Neutrophil (primary cell): Measurements from ENCODE around the gene KCNB1.

Experiments used
- H3K27ac ChIP-seq: fragments of 200-600 bp; sonication (generic); 2 replicates; pipeline ENCODE4 v1.5.1; 2016; ENCODE audit warnings: mild to moderate bottlenecking, moderate library complexity
- H3K27me3 ChIP-seq: fragments of 200-600 bp; sonication (generic); 2 replicates; pipeline ENCODE4 v1.6.0; 2016; ENCODE audit warnings: mild to moderate bottlenecking
- H3K36me3 ChIP-seq: fragments of 200-600 bp; sonication (generic); 2 replicates; pipeline ENCODE4 v1.5.1; 2017
- H3K4me1 ChIP-seq, 2 experiments: fragments of 200-600 bp in 1 of 2; sonication (generic) in 1 of 2; 1 replicate in 1 of 2; 2 replicates in 1 of 2; pipeline versions ENCODE4 v1.5.1 to v1.6.1; 2013 to 2016; ENCODE audit warnings: low read depth in 1 of 2, low read length in 1 of 2, mild to moderate bottlenecking in 1 of 2, moderate library complexity in 1 of 2; ENCODE audit not compliant: control insufficient read depth in 1 of 2, insufficient read depth in 1 of 2
- H3K4me3 ChIP-seq, 2 experiments: fragments of 200-600 bp in 1 of 2; sonication (generic) in 1 of 2; 1 replicate in 1 of 2; 2 replicates in 1 of 2; pipeline ENCODE4 v1.5.1; 2013 to 2016; ENCODE audit warnings: low read depth in 1 of 2, low read length in 1 of 2, mild to moderate bottlenecking in 1 of 2, moderate library complexity in 1 of 2
- H3K9me3 ChIP-seq: fragments of 200-600 bp; sonication (generic); 2 replicates; pipeline ENCODE4 v1.5.1; 2016
- TF ChIP-seq, protein P1 (sequence below): fragments of 200-600 bp; sonication (generic); IDR thresholded peaks from 2 replicates; pipeline ENCODE4 v1.5.1; 2016; ENCODE audit warnings: antibody characterized with exemption

The KCNB1 gene

DNA sequence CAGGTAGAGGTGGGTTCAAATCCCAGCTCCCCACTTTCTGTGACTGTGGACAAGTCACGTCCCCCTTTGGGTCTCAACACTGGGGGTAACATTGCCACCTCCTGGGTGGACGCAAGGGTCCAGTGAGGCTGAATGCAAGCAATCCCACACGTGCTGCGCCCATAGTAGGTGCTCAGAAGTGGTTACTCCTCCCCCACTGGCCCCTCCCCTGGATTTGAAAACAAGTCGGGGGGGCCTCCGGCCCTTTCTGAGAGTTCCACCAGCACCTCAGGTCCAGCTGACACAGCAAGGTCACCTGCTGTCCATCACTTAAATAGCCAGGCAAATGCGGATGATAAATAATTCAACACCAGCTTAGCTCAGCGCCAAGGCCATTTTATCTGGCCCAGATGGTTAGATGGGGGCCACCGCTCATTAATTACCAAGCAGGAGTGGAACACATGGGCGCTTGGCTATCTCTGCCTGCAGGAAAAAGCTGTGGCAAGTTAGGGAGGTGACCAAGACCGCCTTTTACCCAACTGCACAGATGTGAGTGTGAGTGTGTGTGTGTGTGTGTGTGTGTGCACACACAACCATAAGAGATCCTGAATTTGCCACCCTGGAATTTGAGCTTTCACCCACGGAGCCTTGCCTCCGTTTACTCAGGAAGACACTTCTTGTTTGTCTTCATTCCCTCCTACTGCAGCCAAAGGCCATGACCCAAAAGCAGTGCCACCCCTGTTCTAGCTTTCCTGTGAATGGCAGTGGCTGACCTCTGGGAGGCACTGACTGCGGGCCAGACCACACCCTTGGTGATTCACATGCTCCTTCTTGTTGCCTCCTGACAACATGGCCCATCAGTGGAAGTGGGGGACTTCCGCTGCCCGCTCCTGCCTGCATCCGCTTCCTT, 34.7 kb upstream of the KCNB1 start:
- Histone ChIP-seq H3K4me1 (no peaks in the 10 kb centered on the region), H3K4me3 (no peak overlapping the region), H3K27me3 (peaks cover 43% of the 10 kb centered on the region), H3K36me3 (no peaks in the 10 kb centered on the region), H3K9me3 (no peaks in the 10 kb centered on the region), H3K27ac (no peak overlapping the region)
- TF ChIP-seq, protein P1, sequence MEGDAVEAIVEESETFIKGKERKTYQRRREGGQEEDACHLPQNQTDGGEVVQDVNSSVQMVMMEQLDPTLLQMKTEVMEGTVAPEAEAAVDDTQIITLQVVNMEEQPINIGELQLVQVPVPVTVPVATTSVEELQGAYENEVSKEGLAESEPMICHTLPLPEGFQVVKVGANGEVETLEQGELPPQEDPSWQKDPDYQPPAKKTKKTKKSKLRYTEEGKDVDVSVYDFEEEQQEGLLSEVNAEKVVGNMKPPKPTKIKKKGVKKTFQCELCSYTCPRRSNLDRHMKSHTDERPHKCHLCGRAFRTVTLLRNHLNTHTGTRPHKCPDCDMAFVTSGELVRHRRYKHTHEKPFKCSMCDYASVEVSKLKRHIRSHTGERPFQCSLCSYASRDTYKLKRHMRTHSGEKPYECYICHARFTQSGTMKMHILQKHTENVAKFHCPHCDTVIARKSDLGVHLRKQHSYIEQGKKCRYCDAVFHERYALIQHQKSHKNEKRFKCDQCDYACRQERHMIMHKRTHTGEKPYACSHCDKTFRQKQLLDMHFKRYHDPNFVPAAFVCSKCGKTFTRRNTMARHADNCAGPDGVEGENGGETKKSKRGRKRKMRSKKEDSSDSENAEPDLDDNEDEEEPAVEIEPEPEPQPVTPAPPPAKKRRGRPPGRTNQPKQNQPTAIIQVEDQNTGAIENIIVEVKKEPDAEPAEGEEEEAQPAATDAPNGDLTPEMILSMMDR: no peak

DNA sequence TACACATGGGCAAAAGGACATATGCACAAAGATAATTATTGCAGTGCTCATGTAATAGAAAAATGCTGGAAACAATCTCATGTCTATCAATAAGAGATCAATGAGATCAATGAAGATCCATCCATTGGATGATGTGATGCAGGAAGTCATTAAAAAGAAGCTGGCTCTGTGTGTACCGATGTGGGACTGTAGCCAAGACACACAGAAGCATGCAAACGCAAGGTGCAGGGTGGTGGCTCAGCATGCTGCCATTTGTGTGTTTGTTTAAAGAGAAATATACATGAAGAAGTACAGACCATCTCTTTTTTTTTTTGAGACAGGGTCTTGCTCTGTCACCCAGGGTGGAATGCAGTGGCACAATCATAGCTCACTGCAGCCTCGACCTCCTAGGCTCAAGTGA, 33.1 kb upstream of the KCNB1 start:
- Histone ChIP-seq H3K27me3 (peaks cover 46% of the 10 kb centered on the region), H3K9me3 (no peaks in the 10 kb centered on the region), H3K36me3 (no peaks in the 10 kb centered on the region), H3K4me1 (no peaks in the 10 kb centered on the region), H3K4me3 (no peak overlapping the region), H3K27ac (no peak overlapping the region)
- TF ChIP-seq, protein P1: no peak

DNA sequence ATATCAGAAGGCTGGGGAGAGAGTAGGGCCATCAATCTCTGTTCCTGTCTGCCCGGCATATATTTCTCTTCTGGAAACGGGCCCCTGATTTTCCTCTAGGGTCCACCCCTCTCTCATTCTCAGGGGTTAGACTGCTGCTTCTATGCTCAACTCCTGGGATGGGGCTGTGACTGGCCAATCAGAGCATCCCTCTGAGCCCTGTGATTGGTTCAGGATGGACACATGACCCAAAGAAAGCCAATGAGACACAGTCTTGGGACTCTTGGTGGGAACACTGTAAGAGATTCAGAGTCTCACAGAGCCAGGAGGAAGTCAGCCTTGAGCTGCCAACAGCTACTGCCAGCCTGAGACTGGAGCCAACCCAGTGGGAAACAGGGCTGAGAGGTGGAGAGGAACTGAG, 31.0 kb upstream of the KCNB1 start:
- Histone ChIP-seq H3K27me3 (peaks cover 62% of the 10 kb centered on the region), H3K4me3 (no peak overlapping the region), H3K36me3 (no peaks in the 10 kb centered on the region), H3K27ac (no peak overlapping the region), H3K9me3 (no peaks in the 10 kb centered on the region), H3K4me1 (no peaks in the 10 kb centered on the region)
- TF ChIP-seq, protein P1: no peak

DNA sequence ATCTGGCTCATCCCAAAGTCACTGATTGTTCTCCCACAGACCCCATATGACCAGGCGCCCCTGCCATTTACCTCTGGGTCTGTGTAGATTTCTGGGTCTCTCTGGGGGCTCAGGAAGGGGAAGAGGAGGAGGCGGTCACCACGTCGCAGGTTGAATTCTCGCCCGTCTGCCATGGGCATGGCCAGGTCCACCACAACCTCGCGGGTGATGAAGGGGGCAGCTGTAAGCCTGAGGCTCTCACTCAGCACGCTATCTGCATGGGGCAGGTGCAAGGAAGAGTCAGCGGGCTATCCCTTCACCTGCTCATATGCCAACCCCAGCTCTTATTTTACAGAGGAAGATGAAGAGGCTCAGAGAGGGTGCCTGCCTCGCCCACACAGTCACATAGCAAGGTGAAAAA, 30.5 kb upstream of the KCNB1 start:
- Histone ChIP-seq H3K4me1 (no peaks in the 10 kb centered on the region), H3K36me3 (no peaks in the 10 kb centered on the region), H3K27ac (no peak overlapping the region), H3K27me3 (peaks cover 64% of the 10 kb centered on the region), H3K9me3 (no peaks in the 10 kb centered on the region), H3K4me3 (no peak overlapping the region)
- TF ChIP-seq, protein P1: no peak

DNA sequence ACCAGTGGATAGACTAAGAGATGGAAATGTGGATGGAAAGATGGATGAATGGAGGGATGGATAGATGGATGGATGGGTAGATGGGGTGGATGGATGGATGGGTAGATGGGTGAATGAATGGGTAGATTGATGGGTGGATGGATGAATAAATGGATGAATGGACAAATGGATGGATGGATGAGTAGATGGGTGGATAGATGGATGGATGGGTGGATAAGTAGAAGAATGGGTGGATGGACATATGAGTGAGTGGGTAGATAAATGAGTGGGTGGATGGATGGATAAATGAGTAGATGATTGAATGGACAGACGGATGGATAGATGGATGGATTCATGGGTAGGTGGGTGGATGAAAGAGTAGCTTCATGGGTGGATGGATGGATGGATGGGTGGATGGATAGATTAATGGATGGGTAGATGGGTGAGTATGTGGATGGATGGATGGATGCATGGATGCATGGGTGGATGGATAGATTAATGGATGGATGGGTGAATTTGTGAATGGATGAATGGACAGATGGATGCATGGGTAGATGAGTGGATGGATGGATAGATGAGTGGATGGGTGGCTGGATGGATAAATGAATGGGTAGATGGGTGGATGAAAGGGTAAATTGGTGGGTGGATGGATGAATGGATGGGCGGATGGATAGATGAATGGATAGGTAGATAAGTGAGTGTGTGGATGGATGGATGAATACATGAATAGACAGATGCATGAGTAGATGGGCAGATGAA, 29.5 kb upstream of the KCNB1 start:
- Histone ChIP-seq H3K27ac (no peak overlapping the region), H3K36me3 (no peaks in the 10 kb centered on the region), H3K27me3 (peaks cover 65% of the 10 kb centered on the region), H3K9me3 (no peaks in the 10 kb centered on the region), H3K4me1 (no peaks in the 10 kb centered on the region), H3K4me3 (no peak overlapping the region)
- TF ChIP-seq, protein P1: no peak
